Stimulated activated CD4-positive, alpha-beta T cell treated with anti-CD3 and anti-CD28 coated beads, Interleukin-4, amount 100 ng/mL, for 24 hours (primary cell): ENCODE data around the gene DOCK4.

ENCODE experiments used
- DNase-seq: peaks from one replicate; pipeline ENCODE4 v3.0.0-alpha.2; 2020

DOCK4 gene

GRCh38 chr7:112070674-112071256 is 135.4 kb downstream of the DOCK4 start:
- no peak for DNase-seq

- no peak for DNase-seq
Measured at GRCh38 chr7:112069879-112070321, 136.3 kb downstream of the DOCK4 start.

GRCh38 chr7:112068967-112069366 is 137.2 kb downstream of the DOCK4 start:
- no peak for DNase-seq

GRCh38 chr7:112067632-112068540 is 138.3 kb downstream of the DOCK4 start:
- no peak for DNase-seq

- no peak for DNase-seq
Measured at GRCh38 chr7:112067200-112067599, 139.0 kb downstream of the DOCK4 start.

GRCh38 chr7:112065758-112066157 is 140.4 kb downstream of the DOCK4 start:
- DNase-seq, result no peak

- no peak for DNase-seq
Measured at GRCh38 chr7:112064627-112065385, 141.4 kb downstream of the DOCK4 start.

- no peak for DNase-seq
Measured at GRCh38 chr7:112063974-112064373, 142.2 kb downstream of the DOCK4 start.

- no peak for DNase-seq
Measured at GRCh38 chr7:112061051-112061450, 145.1 kb downstream of the DOCK4 start.

- DNase-seq, result no peak
Measured at GRCh38 chr7:112060625-112061024, 145.6 kb downstream of the DOCK4 start.

- no peak for DNase-seq
Measured at GRCh38 chr7:112059675-112060074, 146.5 kb downstream of the DOCK4 start.

- DNase-seq, result no peak
Measured at GRCh38 chr7:112058686-112059085, 147.5 kb downstream of the DOCK4 start.

- DNase-seq, result no peak
Measured at GRCh38 chr7:112056409-112056808, 149.8 kb downstream of the DOCK4 start.

- DNase-seq, result no peak
Measured at GRCh38 chr7:112053737-112054069, 152.5 kb downstream of the DOCK4 start.

- no peak for DNase-seq
Measured at GRCh38 chr7:112052993-112053736, 153.0 kb downstream of the DOCK4 start.

GRCh38 chr7:112052498-112052897 is 153.7 kb downstream of the DOCK4 start:
- DNase-seq, result no peak

GRCh38 chr7:112050250-112050881 is 155.8 kb downstream of the DOCK4 start:
- DNase-seq, result no peak

GRCh38 chr7:112049555-112050249 is 156.5 kb downstream of the DOCK4 start:
- no peak for DNase-seq

- DNase-seq, result no peak
Measured at GRCh38 chr7:112047421-112047820, 158.8 kb downstream of the DOCK4 start.

- DNase-seq, result no peak
Measured at GRCh38 chr7:112045222-112045621, 161.0 kb downstream of the DOCK4 start.

GRCh38 chr7:112042631-112043030 is 163.6 kb downstream of the DOCK4 start:
- DNase-seq, result no peak

GRCh38 chr7:112038353-112038752 is 167.8 kb downstream of the DOCK4 start:
- DNase-seq, result no peak
